Activated CD4-positive, alpha-beta T cell treated with anti-CD3 and anti-CD28 coated beads, Interleukin-2, amount 50 U/mL, for 1 hour (primary cell): ENCODE results near the gene WSCD2.

Experiments
- DNase-seq: peaks from one replicate; pipeline ENCODE4 v3.0.0-alpha.2; 2020

Gene WSCD2

DNA sequence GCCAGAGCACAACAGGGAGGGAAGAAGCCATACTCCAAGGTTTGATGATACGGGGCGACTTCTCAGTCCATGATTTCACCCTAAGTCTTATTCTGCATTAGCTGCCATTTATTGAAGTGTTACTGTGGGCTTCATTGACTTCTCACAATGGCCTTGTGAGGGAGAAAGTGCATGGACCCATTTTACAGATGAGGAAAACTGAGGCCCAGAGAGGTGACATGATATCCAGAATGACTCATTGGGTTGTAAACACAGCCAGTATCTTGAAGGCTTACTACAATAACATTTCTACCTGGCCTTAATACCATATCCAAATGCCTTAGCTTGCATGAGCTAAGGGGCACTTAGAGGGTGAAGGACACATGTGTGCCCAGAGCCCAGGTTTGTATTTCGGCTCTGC is 109.4 kb downstream of the WSCD2 start:
- DNase-seq: no peak

DNA sequence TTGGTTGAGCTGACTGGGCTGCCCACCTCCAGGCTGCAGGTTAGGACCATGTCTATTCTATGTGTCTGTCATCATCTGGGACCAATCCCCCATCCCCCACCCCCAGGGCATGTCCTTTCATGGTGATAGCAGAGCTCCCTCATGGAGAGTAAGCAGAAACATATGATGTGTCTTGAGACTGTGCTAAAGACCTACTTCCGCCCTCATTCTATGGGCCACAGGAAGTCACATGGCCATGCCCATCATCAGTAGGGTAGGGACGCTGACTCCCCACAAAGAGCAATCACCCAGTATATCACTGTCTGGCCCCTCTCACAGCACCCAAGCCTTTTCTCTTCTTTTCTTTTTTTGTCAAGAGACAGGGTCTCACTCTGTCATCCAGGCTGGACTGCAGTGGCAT is 110.3 kb downstream of the WSCD2 start:
- no peak for DNase-seq

DNA sequence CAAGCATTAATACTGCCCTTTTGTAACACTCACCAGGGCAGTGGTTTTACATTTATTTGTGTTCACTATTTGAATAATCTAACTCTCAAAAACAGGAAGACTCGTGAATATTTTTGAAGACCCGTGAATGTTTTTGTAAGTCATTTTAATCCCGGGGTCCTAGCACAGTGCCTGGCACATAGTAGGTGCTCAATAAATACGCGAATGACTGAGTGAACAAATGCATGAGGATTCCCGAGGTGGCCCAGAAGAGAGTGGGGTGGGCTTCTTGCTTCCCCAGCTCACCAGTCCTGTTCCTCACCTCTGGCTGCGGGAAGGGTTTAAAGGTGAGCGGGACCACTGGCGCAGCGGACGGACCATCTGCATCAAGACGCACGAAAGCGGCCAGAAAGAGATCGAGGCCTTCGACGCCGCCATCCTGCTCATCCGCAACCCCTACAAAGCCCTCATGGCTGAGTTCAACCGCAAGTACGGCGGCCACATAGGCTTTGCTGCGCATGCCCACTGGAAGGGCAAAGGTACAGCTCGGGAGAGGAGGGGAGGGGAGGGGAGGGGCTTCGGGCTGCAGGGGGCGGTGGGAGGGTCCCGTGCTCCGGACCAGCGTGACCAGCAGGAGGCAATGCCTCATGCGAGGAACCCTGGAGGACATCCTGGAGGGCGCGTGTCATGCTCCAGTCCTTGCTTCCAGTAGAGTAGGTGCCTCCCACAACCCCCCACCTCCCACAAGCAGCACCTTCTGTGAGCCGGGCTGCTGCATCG is 111.1 kb downstream of the WSCD2 start:
- no peak for DNase-seq

DNA sequence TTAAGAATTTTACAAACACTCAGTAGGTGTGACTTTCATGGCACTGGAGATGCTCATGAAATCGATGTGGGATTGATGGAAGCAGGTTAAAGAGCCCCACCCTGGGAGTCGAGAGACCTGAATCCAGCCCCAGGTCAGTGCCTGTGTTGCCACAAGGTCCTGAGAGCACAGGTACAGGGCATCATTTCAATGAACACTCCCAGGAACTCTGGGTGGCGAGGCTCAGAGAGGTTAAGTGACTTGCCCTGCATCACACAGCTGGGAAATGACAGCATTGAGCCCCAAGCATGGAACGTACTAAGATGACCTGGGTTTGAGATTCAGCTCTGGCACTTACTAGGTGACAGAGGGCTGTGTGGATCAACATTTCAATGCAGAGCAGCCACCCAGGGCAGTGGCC is 111.8 kb downstream of the WSCD2 start:
- DNase-seq: no peak

DNA sequence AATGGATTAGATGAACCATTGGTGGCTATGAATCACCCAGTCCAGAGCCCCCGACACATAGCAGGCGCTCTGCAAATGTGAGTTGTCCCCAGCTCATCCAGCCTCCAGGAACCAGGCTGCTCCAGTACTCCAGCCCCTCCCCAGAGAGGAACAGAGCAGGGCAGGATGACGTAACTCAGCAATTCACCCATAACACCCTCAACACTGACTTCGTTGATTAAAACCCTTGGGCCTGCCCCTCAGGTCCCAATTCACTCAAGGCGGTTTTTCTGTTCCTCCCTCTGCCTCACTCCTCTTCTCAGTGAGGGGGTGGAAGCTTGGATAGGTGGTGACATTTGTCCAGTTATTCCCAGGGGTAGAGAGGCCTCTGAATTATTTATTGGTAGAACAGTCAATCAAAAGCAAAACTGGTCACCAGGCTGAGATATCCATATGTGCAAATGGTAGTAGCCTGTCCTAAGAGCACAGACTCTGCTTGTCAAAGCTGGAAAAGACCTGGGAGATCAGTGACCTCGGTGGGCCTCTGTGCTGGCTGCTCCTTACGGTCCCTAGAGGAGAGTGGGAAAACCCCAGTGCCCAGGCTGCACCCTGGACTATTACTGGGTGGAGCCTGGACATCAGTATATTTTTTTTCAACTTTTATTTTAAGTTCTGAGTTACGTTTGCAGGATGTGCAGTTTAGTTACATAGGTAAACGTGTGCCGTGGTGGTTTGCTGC is 113.1 kb downstream of the WSCD2 start:
- DNase-seq: no peak

DNA sequence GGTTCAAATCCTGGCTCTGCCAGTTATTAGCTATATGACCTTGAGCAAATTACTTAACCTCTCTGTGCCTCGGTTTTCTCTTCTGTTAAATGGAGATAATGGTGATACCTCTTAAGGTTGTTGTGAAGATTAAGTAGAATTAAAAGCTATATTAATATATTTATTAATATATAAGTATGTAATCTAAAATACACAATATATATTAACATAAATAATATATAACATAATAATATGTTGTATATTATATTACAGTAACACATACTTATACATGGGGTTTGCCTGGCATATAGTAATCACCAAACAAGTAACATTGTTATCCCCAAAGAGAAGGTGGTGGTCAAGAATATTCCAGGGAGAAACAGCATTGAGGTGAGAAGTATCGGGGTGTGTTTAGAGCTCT is 118.0 kb downstream of the WSCD2 start:
- DNase-seq: no peak

DNA sequence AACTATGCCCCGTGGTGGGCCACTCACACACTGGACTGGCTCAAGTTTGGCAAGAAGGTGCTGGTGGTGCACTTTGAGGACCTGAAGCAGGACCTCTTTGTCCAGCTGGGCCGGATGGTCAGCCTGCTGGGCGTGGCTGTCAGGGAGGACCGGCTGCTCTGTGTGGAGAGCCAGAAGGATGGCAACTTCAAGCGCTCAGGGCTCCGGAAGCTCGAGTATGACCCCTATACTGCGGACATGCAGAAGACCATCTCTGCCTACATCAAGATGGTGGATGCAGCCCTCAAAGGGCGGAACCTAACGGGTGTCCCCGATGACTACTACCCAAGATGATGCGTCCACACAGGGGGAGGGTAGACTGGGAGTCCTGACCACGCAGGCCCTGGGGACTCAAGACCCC is 118.9 kb downstream of the WSCD2 start:
- no peak for DNase-seq

DNA sequence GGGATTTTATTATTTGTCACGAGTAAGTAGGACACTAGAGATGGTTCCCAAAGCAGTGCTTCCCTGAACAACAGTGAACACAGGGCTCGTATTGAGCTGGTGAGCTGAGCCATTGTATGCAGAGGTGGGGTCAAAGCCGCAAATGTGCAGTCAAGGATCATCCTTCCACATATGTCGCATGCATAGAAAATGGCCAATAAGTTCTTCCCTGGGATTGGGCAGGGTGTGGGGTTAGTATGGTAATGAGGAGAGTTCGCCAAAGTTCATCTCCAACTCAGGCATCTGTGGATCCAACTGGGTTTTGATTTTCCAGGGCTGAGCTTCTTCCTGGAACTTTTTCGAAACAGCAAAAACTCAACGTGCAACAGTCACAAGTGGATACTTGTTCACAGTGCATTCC is 123.4 kb downstream of the WSCD2 start:
- DNase-seq: no peak

DNA sequence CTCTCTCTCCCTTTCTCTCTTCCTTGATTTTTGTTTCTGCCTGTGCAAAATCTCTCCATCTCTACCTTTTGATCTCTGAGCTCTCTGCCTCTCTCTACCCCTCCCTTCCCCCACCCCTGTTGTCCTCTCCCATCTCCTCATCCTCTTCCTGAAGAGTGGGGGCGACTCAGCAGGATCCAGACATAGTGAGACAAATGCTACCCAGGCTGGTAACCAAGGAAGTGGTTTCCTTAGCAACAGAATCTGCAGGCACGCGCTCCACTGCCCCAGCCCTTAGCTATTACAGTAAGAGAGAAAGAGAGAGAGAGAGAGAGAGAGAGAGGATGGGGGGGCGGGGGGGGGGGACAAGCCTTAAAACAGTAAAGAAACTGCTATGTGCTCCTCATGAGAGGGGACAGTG is 124.5 kb downstream of the WSCD2 start:
- DNase-seq: no peak

DNA sequence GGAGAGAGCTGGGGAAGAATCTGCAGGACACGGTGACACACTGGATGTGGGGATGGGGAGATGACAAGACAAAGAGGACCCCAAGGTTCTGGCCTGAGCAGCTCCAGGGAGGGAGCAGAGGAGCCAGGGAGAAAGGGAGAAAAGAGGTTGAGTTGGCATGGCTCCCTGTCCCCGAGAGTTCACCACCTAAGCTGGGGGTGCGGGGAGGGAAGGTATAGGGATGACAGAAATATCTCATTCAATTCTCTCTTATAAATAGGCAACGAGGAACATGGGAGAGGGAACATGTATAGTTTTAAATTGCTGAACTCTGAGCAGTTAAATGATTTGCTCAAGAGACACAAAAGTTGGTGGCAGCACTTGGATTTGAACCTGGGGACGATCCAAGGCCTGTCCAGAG is 124.9 kb downstream of the WSCD2 start:
- DNase-seq: no peak

DNA sequence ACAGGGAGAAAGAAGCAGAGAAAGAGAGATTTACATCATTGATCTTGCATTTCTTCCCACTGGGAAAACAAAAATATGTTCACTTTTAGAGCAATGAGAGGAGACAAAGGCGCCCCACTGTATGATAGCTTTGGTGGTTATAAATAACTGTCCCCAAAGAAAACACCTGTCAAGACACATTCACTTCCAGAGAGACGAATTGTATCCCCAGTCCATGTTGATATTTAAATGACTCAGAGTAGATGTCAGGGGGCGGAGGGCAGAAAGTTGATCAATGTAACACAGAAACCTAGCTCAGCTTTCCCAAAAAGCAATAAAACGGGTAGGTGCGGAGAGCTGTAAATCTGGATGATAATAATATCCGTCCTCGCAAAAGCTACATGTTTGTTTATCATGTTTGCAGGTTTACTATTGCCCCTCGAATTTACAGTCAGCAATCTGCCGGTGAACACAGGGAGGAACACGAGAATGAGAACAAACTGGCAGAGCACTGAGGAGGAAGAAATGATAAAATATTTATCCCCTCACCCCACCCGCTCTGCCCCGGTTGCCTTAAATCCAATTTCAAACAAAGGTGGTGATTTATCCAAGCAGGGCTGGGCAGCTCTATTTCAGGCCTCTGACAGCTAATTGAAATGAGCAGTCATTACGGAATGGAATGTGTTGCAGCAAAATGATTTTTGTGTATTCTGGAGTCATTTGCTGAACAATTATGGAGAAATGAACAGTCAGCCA is 125.6 kb downstream of the WSCD2 start:
- no peak for DNase-seq

DNA sequence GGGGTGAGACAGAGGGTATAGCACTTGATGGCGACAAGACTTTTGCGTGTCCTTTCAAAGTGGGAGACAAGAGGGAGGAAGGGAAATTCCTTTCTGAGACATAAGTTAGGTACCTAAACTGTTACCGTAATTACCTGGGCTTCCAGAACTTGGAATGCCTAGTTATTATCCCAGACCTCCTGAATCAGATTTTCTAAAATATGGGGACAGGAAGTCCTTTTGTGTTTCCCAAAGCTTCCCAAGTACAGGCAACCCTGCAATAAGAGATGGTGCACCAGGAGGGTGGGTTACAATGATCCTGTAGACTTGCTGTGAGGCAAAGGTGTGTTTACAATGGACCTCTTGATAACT is 126.1 kb downstream of the WSCD2 start:
- no peak for DNase-seq

DNA sequence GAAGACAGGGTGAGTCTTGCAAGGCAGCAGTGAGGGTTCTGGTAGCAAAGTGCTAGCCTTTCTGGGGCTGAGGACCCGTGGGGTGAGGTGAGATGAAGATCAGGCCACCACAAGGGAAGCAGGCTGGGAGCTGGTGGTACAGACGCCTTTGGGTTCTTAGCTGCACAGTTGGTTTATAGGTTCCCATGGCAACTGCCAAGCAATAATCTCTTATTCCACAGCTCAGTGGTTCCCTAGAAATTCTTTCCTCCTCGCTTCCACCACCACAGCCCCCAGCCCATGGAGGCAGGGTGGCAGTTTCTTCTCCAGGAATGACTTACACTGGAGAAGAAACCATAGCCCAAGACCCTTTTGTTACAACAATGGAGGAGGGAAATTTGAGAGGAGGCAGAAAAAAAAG is 127.9 kb downstream of the WSCD2 start:
- no peak for DNase-seq

DNA sequence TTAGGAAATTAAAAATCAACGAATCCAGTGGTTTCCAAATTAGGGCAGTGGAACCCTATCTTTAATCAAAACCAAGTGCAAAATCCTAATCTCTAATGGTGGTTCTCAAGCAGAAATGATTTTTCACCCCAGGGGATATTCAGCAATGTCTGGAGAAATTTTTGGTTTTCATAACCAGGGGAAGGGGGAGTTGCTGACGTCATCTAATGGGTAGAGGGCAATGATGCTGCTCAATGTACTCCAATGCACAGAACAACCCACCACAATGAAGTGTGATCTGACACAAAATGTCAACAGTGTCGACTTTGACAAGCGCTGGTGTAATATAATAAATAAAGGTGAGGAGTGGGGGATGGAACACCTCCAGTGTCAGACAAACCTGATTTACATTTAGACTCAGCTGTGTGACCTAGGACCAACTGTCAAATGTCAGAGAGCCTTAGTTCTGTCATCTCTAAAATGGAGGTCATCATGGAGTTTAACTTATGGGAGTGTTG is 128.6 kb downstream of the WSCD2 start:
- no peak for DNase-seq

DNA sequence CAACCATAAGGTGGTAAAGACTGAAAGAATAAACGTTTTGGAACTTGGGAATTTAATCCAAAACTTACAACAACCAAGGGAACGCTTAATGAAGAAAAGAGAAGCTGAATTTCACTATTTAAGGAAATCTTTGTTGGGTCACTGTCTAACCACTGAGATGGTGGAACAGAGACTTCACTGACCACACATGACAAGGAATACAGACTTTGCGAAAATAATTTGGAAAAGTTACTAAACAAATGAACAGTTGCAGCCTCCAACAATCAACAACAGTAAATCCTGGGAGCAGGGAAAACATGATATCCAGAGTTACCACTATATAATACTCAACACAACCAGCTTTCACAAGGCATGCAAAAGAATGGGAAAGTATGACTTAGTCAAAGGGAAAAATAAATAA is 131.0 kb downstream of the WSCD2 start:
- no peak for DNase-seq

DNA sequence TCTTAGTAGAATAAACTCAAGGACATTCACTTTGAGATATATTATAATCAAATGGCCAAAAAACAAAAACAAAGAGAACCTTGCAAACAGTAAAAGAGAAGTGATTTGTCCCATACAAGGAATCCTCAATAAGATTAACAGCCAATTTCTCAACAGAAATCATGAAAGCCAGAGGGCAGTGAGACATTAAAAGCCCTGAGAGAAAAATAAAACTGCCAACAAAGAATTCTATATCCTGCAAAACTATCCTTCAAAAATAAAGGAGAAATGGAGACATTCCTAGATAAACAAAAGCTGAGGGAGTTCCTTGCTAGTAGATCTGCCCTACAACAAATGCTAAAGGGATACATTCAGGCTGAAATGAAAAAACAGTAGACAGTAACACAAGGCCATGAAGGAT is 131.9 kb downstream of the WSCD2 start:
- DNase-seq: no peak

DNA sequence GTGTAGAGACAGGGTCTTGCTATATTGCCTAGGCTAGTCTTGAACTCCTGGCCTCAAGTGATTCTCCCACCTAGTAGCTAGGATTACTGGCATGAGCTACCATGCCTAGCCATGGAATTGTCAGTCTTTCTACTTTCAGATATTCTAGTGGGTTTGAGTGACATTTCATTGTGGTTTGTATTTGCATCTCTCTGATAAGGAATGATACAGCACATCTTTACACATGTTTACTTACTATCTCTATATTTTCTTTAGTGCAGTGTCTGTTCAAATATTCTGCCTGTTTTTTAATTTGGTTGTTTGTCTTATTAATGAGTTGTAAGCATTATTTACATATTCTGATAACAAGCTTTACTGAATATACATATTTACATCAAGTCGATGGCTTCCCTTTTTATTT is 136.4 kb downstream of the WSCD2 start:
- DNase-seq: no peak

DNA sequence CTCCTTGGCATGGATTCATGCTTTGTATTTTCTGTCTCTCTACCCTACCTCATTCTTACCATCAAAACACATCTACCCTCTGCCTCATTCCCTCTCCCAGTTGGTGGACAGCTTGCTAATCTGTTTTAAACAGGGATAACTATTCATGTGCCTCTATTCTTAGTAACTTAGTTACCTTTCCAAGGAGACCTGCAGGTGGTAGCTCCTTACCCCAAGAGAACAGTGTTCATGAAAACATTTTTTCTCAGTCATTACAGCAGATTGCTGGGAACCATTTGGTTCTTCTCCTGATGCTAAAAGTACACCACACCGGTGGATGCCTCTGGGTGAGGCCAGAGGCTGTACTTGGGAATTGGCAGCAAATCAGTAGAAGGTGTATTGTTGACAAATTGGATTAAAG is 137.0 kb downstream of the WSCD2 start:
- no peak for DNase-seq

DNA sequence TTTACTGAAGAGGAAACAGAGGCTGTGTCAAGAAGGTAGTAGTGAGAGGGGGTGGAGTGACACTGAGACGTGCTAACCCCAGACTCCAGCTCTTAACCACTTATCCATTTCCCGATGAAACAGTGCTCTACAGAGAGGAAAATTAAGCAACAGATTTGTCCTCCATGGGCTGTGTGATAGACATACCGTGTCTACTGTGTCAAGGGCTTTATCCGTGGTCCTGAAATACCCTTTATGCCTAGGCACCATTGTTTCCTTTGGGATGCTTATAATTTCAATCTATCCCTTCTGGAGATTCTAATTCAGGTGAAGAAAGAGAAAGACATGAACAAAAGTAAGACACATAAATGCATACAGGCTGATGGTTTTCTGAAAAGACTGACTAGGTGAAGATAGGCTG is 138.4 kb downstream of the WSCD2 start:
- DNase-seq: no peak

DNA sequence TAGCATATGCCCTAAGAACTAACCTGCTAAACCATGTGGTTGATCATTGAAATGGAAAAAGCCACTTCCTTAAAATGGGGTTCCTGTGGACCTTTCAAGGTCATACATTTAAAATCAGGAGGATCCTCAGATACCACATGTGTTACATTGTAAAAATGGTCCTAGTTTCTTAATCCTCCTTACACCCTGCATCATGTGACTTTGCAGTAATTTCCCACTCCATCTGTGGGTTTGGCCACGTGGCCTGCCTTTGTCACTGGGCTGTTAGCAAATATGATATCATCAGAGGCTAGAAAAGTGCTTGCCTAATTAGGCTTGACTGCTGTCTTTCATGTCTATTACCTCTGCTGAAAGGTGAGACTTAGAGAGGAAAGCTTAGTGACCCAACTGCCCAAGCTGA is 139.3 kb downstream of the WSCD2 start:
- DNase-seq: no peak

DNA sequence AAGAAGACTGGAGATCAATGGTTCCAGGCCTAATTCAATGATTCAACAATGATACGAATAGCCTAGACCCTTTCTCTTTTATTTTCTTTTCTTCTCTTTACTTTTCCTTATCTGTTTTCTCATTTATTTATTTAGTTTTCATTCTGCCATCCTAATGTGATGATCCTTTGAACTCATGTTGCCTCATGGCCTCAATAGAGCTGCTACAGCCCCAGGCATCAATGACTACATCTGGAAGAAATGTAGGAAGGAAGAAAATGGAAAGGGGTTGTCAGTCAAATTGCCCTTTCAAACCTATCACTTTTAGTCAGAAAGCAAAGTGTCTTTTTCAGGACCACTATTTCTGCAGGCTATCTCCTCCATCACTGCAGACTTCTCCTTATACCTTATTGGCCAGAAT is 140.1 kb downstream of the WSCD2 start:
- DNase-seq: no peak

DNA sequence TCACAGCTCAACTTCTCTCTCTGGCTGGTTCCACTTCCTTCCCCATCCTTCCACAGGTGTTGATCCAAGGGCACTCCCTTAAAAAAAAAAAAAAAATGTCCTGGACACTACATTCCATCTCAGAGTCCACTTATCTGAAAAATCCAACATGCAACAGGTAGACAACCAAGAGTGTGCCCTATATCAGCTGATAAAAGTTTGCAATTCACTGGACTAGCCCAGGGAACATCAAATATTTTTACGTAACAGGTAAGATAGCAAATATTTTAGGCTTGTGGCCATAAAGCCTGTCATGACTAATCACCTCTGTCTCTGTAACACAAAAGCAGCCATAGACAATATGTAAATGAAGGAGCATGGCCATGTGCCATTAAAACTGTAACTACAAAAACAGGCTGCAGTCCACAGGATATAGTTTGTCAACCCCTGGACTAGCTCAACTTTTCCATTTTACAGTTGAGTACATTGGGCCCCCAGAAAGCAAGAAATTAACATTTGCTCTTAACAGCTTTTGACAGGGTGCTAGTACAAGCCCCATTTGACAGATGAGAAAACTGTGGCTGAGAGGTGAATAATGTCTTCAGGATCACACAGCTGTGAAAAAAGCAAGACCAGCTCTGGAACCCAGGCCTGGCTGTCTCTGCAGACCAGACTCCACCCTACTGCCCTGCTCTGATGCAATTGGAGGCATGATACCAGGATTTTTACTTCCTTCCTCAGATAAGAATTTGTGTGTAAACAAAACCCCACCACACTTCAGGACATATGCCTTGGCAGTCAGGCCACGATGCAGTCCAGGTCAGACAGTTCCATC is 141.2 kb downstream of the WSCD2 start:
- DNase-seq: no peak

DNA sequence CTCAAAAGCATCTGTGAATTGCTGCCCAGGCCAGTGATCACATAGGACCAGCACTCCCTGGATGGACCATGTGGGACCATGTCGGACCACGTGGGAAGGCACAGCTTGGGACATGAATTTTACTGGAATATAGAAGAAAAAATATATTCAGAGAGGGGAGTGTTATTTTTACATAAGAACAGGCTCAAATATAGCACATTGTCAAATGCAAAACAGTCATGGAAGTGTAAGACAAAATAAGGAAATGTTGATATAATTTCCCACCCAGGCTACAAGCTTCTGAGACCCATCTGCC is 141.7 kb downstream of the WSCD2 start:
- no peak for DNase-seq
